Mesenteric fat pad (tissue), 1 donor: ENCODE data around the gene PPARGC1A. TPM values are rescaled to one million over a fixed set of nuclear protein-coding genes. Genes with fewer than 3 reads are reported as not detected.

Source experiments
- DNase-seq: peaks from one replicate; pipeline ENCODE4 v3.0.0-alpha.2; 2020; ENCODE audit warnings: low spot score
- total RNA-seq: library from RNA; stranded (reverse); fragmentation: NEBNext Ultra II Directional; extraction: Animal tissue kit (Norgen Biotek cat#: 25700); gene quantifications from one replicate; pipeline ENCODE4 v1.2.1, GENCODE V29; 2021
- donor health status: DM: yes; HTN: yes; CAD: no.

Gene PPARGC1A
- total RNA-seq, 1 donor from 2014 or later: 9.7 TPM

DNA sequence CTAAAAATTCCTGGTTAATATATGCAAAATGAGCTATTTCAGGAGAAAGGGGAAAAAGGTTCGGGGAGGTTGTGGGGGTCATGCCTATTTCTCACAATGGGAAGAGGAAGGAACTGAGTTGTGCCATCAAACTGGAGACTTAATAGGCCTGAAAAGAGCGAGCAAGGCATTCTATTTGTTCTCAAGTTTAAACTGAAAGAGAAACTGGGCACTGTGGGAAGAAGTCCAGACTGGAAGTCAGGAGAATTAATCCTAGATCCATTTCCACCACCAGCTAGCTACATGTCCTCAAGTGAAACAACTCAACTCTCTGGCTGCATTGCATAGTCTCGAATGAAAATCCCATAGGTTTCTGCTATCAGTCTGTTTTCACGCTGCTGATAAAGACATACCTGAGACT is 50.6 kb downstream of the PPARGC1A start:
- no peak for DNase-seq

DNA sequence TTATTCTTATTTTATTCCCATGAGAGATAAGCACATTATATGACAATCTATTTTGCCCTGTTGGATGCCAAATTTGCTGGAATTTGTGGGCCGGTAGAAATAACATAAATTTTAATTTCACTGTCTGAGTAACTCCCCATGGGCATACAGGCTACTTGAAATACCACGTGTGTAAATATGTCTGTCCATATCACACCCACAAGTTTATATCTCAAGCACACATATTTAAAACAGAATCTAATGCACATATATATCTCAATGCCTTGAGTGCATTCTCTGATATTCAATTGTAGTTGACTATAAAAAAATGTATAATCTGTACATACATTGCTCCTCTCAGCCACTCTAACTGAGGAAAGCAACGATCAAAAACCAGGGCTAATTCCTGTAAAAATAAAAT is 51.2 kb downstream of the PPARGC1A start:
- no peak for DNase-seq

DNA sequence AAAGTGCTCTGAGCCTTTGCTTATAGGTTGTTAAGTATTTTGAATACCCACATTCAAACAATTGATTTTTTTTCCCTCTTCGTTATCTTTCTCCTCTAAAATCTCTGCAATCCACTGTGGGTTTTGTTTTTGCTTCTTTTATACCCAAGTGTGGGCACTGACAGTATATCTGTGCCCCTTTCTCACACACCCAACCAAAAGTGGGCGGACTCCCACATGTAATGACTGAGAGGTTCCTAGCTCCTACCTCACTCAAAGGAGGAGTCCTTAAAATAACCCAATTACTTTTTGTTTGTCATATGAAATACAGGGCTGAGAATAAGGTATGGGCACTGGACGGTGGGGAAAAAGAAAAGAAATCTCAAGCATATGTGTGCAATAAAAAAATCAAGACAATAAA is 51.7 kb downstream of the PPARGC1A start:
- DNase-seq: no peak

GRCh38 chr4:23837371-23837770 is 52.5 kb downstream of the PPARGC1A start:
- no peak for DNase-seq

- DNase-seq: no peak
These were observed 53.9 kb downstream of the PPARGC1A start for GRCh38 chr4:23835774-23836478.

GRCh38 chr4:23828779-23829178 is 61.1 kb downstream of the PPARGC1A start:
- no peak for DNase-seq

GRCh38 chr4:23828020-23828715 is 61.7 kb downstream of the PPARGC1A start:
- no peak for DNase-seq

- no peak for DNase-seq
These were observed 67.7 kb downstream of the PPARGC1A start for GRCh38 chr4:23822181-23822580.

- DNase-seq: no peak
These were observed 70.8 kb downstream of the PPARGC1A start for GRCh38 chr4:23819041-23819511.

- no peak for DNase-seq
These were observed 71.6 kb downstream of the PPARGC1A start for GRCh38 chr4:23818097-23818885.

DNA sequence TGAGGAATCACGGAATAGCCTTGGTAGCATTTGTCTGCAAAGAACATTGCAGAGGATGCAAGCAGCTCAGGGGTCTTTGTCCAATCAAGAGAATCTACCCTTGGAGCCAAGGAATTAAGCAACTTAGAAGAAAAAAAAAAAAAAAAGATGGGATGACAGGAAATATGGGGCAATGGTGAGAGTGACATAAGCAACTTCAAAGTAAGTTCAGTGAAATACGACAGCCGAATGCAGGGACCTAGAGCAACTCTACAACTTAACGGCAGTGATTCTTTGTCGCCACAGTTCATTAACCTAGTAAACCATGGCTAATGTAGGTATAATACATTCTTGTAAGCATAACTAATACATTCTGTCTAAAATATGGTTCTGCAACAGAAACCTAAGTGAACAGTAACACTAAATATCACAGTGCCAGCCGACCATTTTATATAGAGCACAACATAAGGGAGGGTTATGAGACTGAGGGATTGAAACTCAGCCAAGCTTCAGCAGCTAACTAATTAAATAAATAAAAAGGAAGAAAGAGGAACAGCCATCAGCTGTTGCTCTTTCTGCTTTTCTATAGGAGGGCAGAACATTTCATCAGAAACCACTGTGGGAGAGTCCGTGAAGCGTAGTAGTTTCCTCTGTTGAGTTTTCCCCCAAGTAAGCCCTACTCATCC is 74.7 kb downstream of the PPARGC1A start:
- no peak for DNase-seq

- DNase-seq: no peak
These were observed 75.3 kb downstream of the PPARGC1A start for GRCh38 chr4:23814587-23814986.

GRCh38 chr4:23811161-23811560 is 78.7 kb downstream of the PPARGC1A start:
- DNase-seq: no peak

DNA sequence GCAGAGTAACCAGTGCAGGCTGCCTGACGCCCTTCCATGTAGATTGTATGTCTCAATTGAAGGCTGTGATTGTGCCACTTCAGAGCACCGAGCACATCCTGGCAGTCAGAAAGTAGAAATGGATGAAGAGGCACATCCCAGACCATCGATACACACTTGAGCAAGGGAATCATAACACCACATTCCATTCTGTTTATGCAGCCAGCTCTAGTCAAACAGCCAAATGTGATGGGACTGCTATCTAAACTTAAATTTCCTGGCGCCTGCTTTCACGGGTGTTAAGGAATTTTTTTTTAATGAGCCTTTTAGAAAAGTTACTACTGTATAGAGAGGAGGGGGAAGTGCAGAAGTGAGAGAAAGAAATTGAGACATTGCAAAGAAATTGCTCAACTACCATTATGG is 84.4 kb downstream of the PPARGC1A start:
- no peak for DNase-seq

GRCh38 chr4:23789762-23790161 is 100.1 kb downstream of the PPARGC1A start:
- no peak for DNase-seq

GRCh38 chr4:23788460-23788859 is 101.4 kb downstream of the PPARGC1A start:
- DNase-seq: no peak

GRCh38 chr4:23788027-23788426 is 101.8 kb downstream of the PPARGC1A start:
- DNase-seq: no peak

- DNase-seq: no peak
These were observed 106.9 kb downstream of the PPARGC1A start for GRCh38 chr4:23782778-23783437.

DNA sequence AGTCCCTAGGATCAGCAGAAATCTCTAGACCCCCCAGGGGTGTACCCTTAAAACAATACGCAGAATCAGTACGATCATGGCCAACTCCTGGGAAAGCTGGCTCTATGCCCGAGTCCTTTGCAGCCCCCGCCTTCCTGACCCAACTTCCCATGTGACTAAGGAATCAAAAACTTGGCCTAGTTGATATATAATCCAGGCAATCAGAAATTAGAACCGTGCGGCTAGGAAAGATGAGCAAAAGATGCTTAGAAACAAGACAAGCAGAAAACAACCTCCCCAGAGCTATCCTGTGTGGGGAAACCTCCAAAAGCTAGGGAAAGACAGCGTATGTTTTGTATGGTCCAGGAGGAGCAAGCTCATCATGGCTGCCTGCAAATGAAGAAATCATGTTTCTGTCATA is 110.0 kb downstream of the PPARGC1A start:
- DNase-seq: no peak

DNA sequence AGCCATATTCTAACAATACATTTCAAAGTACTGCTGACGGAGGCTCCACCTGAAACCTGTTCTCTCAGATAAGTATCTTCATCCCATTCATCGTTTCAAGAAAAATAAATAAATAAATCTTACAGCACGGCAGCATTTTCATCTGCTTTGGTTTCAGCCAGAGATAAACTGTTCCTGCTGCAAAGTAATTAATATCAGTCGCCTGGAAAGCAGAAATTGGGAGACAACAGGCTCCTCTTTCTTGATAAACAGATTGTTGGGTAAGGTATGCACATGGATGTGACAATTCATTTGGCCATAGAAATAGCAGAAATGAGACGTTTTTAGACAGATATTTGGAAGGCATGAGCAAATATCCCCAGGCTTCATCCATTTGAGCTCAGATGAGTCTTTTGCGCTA is 110.4 kb downstream of the PPARGC1A start:
- no peak for DNase-seq

GRCh38 chr4:23775694-23776093 is 114.2 kb downstream of the PPARGC1A start:
- no peak for DNase-seq
